Measurements from ENCODE around the gene ADAMTS9.
A peak's percentile ranks its signal among the peaks of the same experiment; 100 is the strongest.
"Not testable (repeated sequence)": the region's sequence is repeated elsewhere in the genome, so short reads cannot be mapped to it uniquely, and the experiment has no call there.

The ADAMTS9 gene

DNA sequence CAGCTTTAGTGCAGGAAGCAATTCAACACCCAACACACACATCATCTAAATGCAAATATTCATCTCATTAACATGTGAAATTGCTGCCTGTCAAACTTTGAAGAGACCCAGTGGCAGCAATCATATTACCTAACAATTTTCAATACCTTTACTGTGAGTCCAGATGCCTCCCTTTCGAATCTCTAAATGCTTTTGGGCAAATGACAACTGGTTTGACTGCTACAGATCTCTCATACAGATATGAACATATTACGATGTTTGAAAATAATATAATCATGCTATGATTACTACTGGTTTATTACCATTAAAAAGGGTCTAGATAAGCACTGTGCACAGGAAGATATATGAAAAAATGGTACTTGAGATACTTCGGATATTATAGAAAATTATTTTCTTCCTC, 137.9 kb downstream of the ADAMTS9 start:
- Histone ChIP-seq H2BK120ac (ENCODE audit: low read depth, low read length) (no peak overlapping the region), H3K14ac (ENCODE audit: low read length) (no peak overlapping the region), H2BK12ac (ENCODE audit: low read length) (no peak overlapping the region), H3K23ac (ENCODE audit: low read depth, low read length, poor library complexity) (no peak overlapping the region), H4K8ac (ENCODE audit: low read depth, low read length) (no peak overlapping the region), H3K4me2 (ENCODE audit: insufficient read depth, low read length, poor library complexity, severe bottlenecking) (no peak overlapping the region), H4K91ac (ENCODE audit: low read depth, low read length, poor library complexity) (no peak overlapping the region), H3K27ac (replicated peaks; ENCODE audit: low read length) (no peak overlapping the region), H3K18ac (ENCODE audit: low read length) (no peak overlapping the region), H2BK5ac (ENCODE audit: low read length) (no peak overlapping the region), H3K79me1 (ENCODE audit: low read depth, low read length) (no peaks in the 10 kb centered on the region), H3K4me1 (ENCODE audit: control insufficient read depth in 2 of 2, insufficient read depth in 1 of 2, low read depth in 1 of 2, low read length in 2 of 2) (peaks cover 13 to 21% of the 10 kb centered on the region in 2 donors), H3K9me3 (replicated peaks in 1 of 2; ENCODE audit: control insufficient read depth in 2 of 2, insufficient read depth in 1 of 2, low read depth in 1 of 2, low read length in 2 of 2) (no peaks in the 10 kb centered on the region), H2AFZ (ENCODE audit: low read length) (no peak overlapping the region), H2BK15ac (ENCODE audit: low read length) (no peak overlapping the region), H2AK5ac (ENCODE audit: low read depth, low read length) (no peak overlapping the region), H3K4me3 (ENCODE audit: low read length in 2 of 2) (no peak overlapping the region), H3K36me3 (replicated peaks in 1 of 2; ENCODE audit: control insufficient read depth in 2 of 2, insufficient read depth in 2 of 2, low read length in 2 of 2) (peaks cover 5 to 10% of the 10 kb centered on the region in 2 donors), H3K4ac (ENCODE audit: low read length) (no peak overlapping the region), H3K9ac (ENCODE audit: low read depth, low read length, poor library complexity) (no peak overlapping the region), H3K27me3 (ENCODE audit: control insufficient read depth in 3 of 3, insufficient read depth in 3 of 3, low read depth in 1 of 3, low read length in 3 of 3) (no peaks in the 10 kb centered on the region)
- DNase-seq (ENCODE audit: low spot score), result no peak
- no CpG with 5 or more reads among the region's 3 CpGs for WGBS, 2 donors (ENCODE audit: extremely low coverage in 2 of 2, insufficient read length in 2 of 2, insufficient replicate concordance in 1 of 2)

DNA sequence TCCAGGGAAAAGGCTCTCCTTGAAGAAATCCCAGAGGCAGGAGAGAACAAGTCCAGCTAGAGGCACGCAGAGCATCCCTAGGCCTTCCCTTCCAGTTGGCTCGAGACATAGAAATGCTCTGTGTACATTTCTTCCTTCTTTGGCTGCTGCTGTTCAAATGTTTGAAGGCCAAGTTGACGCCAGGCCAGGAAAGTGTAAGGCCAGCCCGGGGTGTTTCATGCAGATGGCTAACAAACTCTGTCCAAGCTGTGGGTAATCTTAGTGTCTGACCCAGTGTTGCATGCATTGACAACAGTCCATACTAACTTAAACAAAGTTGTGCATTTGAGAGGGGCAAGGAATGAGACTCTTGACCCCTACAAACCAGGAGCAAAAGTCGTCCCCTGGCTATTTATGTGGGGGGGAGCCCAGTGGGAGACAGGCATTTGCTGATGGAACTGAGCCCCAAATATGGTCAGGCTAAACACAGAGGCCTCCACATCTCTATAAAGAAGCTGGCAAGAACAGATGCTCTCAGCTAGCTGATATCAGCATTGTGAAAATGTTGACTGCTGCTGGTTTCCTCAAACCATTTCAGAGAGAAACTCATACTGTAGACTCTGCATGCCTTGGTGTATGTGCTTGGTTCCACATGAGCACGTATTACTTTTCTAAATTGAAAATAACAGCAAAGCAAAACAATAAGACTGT, 139.5 kb downstream of the ADAMTS9 start:
- Histone ChIP-seq H3K27ac (replicated peaks; ENCODE audit: low read length) (no peak overlapping the region), H4K8ac (ENCODE audit: low read depth, low read length) (no peak overlapping the region), H3K9ac (ENCODE audit: low read depth, low read length, poor library complexity) (no peak overlapping the region), H3K36me3 (replicated peaks in 1 of 2; ENCODE audit: control insufficient read depth in 2 of 2, insufficient read depth in 2 of 2, low read length in 2 of 2) (peaks cover 5 to 10% of the 10 kb centered on the region in 2 donors), H3K23ac (ENCODE audit: low read depth, low read length, poor library complexity) (no peak overlapping the region), H3K4me2 (ENCODE audit: insufficient read depth, low read length, poor library complexity, severe bottlenecking) (no peak overlapping the region), H3K9me3 (replicated peaks in 1 of 2; ENCODE audit: control insufficient read depth in 2 of 2, insufficient read depth in 1 of 2, low read depth in 1 of 2, low read length in 2 of 2) (no peaks in the 10 kb centered on the region), H3K27me3 (ENCODE audit: control insufficient read depth in 3 of 3, insufficient read depth in 3 of 3, low read depth in 1 of 3, low read length in 3 of 3) (no peaks in the 10 kb centered on the region), H2AFZ (ENCODE audit: low read length) (no peak overlapping the region), H4K91ac (ENCODE audit: low read depth, low read length, poor library complexity) (no peak overlapping the region), H3K14ac (ENCODE audit: low read length) (no peak overlapping the region), H2BK12ac (ENCODE audit: low read length) (no peak overlapping the region), H3K4me1 (ENCODE audit: control insufficient read depth in 2 of 2, insufficient read depth in 1 of 2, low read depth in 1 of 2, low read length in 2 of 2) (peaks cover 13 to 18% of the 10 kb centered on the region in 2 donors), H3K4ac (ENCODE audit: low read length) (no peak overlapping the region), H2BK5ac (ENCODE audit: low read length) (peak overlapping the region; percentile 20), H2BK15ac (ENCODE audit: low read length) (no peak overlapping the region), H2BK120ac (ENCODE audit: low read depth, low read length) (no peak overlapping the region), H3K79me1 (ENCODE audit: low read depth, low read length) (no peaks in the 10 kb centered on the region), H3K18ac (ENCODE audit: low read length) (peak overlapping the region; percentile 25), H3K4me3 (ENCODE audit: low read length in 2 of 2) (no peak overlapping the region), H2AK5ac (ENCODE audit: low read depth, low read length) (no peak overlapping the region)
- WGBS, 2 donors (ENCODE audit: extremely low coverage in 2 of 2, insufficient read length in 2 of 2, insufficient replicate concordance in 1 of 2), result no CpG with 5 or more reads among the region's 6 CpGs
- DNase-seq (ENCODE audit: low spot score), result no peak

DNA sequence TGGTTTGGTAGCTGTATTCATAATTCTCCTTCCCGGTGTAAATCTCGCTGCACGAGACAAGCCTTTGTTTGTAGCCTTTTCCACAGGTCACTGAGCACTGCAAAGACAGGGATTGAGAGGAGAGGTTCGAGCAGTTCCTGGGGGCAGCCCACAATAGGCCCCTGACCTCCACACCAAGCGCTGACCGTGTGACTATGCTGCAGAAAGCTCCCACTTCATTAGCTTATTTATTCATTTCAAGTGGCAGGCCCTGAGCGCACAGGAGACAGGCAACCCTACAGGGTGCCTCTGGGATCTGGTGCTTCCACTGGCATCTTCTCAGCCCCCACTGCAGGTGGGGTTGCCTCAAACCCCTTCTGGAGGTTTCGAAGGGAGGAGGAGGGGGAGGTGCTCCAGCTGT, 140.9 kb downstream of the ADAMTS9 start:
- Histone ChIP-seq H3K27me3 (ENCODE audit: control insufficient read depth in 3 of 3, insufficient read depth in 3 of 3, low read depth in 1 of 3, low read length in 3 of 3) (no peaks in the 10 kb centered on the region), H3K36me3 (replicated peaks in 1 of 2; ENCODE audit: control insufficient read depth in 2 of 2, insufficient read depth in 2 of 2, low read length in 2 of 2) (peaks cover 5 to 10% of the 10 kb centered on the region in 2 donors), H3K23ac (ENCODE audit: low read depth, low read length, poor library complexity) (no peak overlapping the region), H2AK5ac (ENCODE audit: low read depth, low read length) (no peak overlapping the region), H2AFZ (ENCODE audit: low read length) (no peak overlapping the region), H3K4me2 (ENCODE audit: insufficient read depth, low read length, poor library complexity, severe bottlenecking) (no peak overlapping the region), H3K4ac (ENCODE audit: low read length) (no peak overlapping the region), H2BK15ac (ENCODE audit: low read length) (no peak overlapping the region), H2BK5ac (ENCODE audit: low read length) (no peak overlapping the region), H3K79me1 (ENCODE audit: low read depth, low read length) (no peaks in the 10 kb centered on the region), H3K18ac (ENCODE audit: low read length) (peak overlapping the region; percentile 84), H3K4me1 (ENCODE audit: control insufficient read depth in 2 of 2, insufficient read depth in 1 of 2, low read depth in 1 of 2, low read length in 2 of 2) (peaks cover 13 to 18% of the 10 kb centered on the region in 2 donors), H3K9ac (ENCODE audit: low read depth, low read length, poor library complexity) (no peak overlapping the region), H3K9me3 (replicated peaks in 1 of 2; ENCODE audit: control insufficient read depth in 2 of 2, insufficient read depth in 1 of 2, low read depth in 1 of 2, low read length in 2 of 2) (no peaks in the 10 kb centered on the region), H2BK12ac (ENCODE audit: low read length) (no peak overlapping the region), H2BK120ac (ENCODE audit: low read depth, low read length) (no peak overlapping the region), H4K91ac (ENCODE audit: low read depth, low read length, poor library complexity) (no peak overlapping the region), H4K8ac (ENCODE audit: low read depth, low read length) (no peak overlapping the region), H3K4me3 (ENCODE audit: low read length in 2 of 2) (no peak overlapping the region), H3K27ac (replicated peaks; ENCODE audit: low read length) (peak overlapping the region; percentile 73), H3K14ac (ENCODE audit: low read length) (no peak overlapping the region)
- DNase-seq (ENCODE audit: low spot score), result peak; percentile 15
- WGBS, 2 donors (ENCODE audit: extremely low coverage in 2 of 2, insufficient read length in 2 of 2, insufficient replicate concordance in 1 of 2), result no CpG with 5 or more reads among the region's 8 CpGs

DNA sequence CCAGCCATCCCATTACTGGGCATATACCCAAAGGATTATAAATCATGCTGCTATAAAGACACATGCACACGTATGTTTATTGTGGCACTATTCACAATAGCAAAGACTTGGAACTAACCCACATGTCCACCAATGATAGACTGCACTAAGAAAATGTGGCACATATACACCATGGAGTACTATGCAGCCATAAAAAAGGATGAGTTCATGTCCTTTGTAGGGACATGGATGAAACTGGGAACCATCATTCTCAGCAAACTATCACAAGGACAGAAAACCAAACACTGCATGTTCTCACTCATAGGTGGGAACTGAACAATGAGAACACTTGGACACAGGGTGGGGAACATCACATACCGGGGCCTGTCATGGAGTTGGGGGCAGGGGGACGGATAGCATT, 142.6 kb downstream of the ADAMTS9 start:
- not testable (repeated sequence) for H3K4me3 ChIP-seq (ENCODE audit: low read length in 2 of 2); H4K8ac ChIP-seq (ENCODE audit: low read depth, low read length); H3K27me3 ChIP-seq (ENCODE audit: control insufficient read depth in 3 of 3, insufficient read depth in 3 of 3, low read depth in 1 of 3, low read length in 3 of 3); H3K4ac ChIP-seq (ENCODE audit: low read length); H3K18ac ChIP-seq (ENCODE audit: low read length); H2AK5ac ChIP-seq (ENCODE audit: low read depth, low read length); H2AFZ ChIP-seq (ENCODE audit: low read length); H2BK5ac ChIP-seq (ENCODE audit: low read length); H4K91ac ChIP-seq (ENCODE audit: low read depth, low read length, poor library complexity); H2BK120ac ChIP-seq (ENCODE audit: low read depth, low read length); H3K9me3 ChIP-seq (replicated peaks in 1 of 2; ENCODE audit: control insufficient read depth in 2 of 2, insufficient read depth in 1 of 2, low read depth in 1 of 2, low read length in 2 of 2); H3K4me2 ChIP-seq (ENCODE audit: insufficient read depth, low read length, poor library complexity, severe bottlenecking); H3K23ac ChIP-seq (ENCODE audit: low read depth, low read length, poor library complexity); H3K27ac ChIP-seq (replicated peaks; ENCODE audit: low read length); H2BK15ac ChIP-seq (ENCODE audit: low read length); DNase-seq (ENCODE audit: low spot score); H3K14ac ChIP-seq (ENCODE audit: low read length); H3K79me1 ChIP-seq (ENCODE audit: low read depth, low read length); H3K9ac ChIP-seq (ENCODE audit: low read depth, low read length, poor library complexity); H2BK12ac ChIP-seq (ENCODE audit: low read length)
- H3K36me3 ChIP-seq (replicated peaks in 1 of 2; ENCODE audit: control insufficient read depth in 2 of 2, insufficient read depth in 2 of 2, low read length in 2 of 2), result peaks cover 13 to 17% of the 10 kb centered on the region in 2 donors
- peaks cover 13 to 18% of the 10 kb centered on the region in 2 donors for H3K4me1 ChIP-seq (ENCODE audit: control insufficient read depth in 2 of 2, insufficient read depth in 1 of 2, low read depth in 1 of 2, low read length in 2 of 2)
- WGBS, 2 donors (ENCODE audit: extremely low coverage in 2 of 2, insufficient read length in 2 of 2, insufficient replicate concordance in 1 of 2), result no CpG with 5 or more reads among the region's 3 CpGs

All from neuronal stem cell (in vitro differentiated cells).